Activated CD8-positive, alpha-beta memory T cell treated with anti-CD3 and anti-CD28 coated beads, Interleukin-2, amount 50 U/mL, for 48 hours (primary cell): ENCODE results near the gene CUX1.

Experiments
- DNase-seq: peaks from one replicate; pipeline ENCODE4 v3.0.0-alpha.2; 2020

CUX1 gene

DNA sequence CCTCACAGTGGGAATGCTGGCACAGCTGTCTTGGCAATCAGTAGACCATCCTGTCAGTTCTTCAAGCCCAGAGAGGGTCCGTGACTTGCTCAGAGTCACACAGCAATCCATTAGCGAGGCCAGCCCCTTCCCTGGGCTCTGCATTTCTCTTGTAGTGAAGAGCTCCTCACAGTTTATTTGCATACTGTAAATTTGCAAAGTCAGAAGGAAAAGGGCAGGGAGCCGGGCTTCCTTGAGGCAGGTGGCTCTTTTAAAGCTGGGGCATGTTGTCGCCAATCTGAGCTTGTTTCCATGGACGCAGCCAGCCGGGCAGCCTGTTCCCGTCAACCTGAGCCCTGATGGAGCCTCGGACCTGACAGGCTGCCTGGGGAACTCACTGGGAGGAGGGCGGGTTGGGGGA, 123.4 kb downstream of the CUX1 start:
- no peak for DNase-seq

DNA sequence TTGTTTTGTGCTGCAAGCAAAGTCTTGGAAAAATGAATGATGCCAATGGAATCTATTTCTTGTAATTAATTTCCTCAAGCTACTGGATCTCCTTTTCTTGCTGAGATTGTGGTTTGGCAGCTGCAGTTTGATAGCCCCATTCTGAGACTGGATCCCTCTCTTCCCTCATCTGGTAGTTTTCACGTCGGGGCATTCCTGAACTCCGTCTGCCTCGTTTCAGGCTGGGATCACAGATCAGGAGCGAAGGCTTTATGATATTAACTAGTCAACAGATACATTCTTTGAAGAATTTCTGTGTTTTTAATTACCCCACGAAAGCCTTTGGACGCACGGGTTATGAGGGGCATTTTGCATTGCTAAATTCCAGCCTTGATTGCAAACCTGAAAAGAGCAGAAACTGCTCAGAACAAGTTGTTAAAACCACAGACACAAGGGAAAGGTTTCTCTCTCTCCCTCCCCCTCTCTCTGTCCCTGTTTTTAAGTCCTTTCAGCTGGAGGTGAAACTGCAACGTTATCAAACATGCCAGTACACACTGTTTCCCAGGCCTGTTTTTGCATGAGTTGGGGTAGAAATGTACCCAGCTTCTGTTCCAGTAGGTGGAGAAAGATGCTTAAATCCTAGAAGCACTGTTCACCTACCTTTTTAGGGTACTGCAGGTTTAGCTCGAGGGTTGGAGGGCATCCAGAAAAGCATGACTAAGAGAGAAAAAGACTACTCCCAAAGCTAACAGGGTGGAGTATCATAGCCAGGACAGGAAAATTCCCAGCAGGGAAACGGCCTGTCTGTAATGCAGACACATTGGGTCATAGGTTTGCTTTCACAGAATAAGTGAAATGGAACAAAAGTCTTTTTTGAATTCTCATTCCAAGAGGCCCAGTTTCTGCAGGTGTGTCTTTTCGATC, 124.3 kb downstream of the CUX1 start:
- no peak for DNase-seq

DNA sequence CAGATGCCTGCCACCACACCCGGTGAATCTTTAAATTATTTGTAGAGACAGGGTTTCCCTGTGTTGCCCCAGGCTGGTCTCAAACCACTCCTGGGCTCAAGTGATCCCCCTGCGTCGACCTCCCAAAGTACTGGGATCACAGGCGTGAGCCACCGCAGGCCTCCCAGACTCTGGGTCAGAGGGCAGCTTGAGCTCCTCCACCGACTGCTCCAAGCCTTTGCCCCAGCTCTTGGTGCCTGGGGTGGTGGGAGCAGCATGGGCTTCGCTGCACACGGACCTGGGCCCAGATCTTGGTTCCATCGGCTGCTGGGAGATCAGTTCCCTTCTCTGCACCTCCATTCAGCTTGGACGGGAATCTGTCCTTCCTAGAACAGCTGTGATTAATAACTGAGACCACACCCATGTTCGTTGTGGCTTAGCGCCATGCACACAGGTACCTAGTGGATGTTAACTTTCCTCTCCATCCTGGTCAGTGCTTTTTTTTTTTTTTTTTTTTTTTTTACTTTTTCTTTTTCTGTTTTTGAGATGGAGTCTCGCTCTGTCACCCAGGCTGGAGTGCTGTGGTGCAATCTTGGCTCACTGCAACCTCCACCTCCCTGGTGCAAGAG, 125.3 kb downstream of the CUX1 start:
- DNase-seq, result no peak

DNA sequence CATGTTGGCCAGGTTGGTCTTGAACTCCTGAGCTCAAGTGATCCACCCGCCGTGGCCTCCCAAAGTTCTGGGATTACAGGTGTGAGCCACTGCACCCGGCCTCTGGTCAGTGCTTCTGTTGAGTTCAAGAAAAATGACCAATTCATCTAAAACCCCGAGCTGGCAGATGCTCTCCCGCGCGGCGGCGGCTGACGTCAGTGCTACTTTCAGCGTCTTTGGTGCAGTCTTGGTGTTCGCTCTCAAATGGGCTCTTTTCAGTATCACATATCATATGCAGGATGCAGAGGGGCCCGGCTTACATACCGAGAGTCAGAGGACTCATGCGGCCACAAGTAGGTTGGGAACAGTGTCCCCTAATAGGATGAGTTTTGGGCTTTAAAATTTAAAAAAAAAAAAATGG, 125.9 kb downstream of the CUX1 start:
- DNase-seq, result no peak

DNA sequence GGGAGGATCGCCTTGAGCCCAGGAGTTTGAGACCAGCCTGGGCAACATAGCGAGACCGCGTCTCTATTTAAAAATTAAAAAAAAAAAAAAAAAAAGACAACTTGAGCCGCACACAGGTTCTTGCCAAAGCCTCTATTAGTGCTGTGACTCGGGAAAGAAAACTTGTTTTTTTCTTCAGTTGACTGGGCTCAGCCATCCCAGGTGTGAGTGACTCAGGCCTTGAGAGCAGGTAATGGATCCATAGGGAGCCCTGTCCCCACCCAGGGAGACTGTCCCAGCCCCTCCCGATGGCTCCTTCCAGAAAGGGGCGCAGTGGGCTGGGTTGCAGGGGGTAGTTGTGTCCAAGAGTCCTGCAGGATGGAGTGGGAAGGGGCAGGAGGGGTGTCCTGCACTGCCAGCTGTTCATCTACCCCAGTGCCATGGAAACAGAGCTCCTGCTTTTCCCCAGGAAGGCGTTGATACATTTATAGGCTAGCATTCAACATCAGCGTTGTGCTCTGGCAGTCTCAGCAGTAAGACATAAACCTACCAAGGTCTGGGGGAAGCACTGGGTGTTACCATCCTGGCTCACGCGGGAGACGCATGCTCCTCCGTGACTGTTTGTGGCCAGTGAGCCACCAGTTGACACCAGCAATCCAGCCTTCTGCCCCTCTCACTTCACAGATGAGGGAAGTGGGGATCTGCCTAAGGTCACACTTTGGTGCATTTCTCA, 126.6 kb downstream of the CUX1 start:
- DNase-seq, result no peak

DNA sequence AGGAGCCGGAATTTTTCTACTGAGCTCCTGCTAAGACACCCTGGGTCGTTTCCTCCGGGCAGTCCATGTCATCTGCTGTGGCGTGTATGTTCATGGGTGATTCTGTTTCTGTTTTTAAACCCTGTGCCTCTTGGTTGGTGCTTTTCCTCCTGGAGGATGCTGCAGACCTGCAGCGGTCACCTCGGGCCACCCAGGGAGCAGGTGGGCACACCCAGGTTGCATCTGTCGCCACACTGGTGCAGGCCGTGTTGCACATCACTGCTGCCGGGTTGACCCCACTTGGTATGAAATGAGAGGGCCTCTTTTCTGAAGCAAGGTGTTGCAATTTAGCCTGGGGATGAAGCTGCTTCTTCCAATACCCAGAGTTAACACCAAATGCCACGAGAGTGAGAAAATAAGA, 127.2 kb downstream of the CUX1 start:
- DNase-seq, result no peak

DNA sequence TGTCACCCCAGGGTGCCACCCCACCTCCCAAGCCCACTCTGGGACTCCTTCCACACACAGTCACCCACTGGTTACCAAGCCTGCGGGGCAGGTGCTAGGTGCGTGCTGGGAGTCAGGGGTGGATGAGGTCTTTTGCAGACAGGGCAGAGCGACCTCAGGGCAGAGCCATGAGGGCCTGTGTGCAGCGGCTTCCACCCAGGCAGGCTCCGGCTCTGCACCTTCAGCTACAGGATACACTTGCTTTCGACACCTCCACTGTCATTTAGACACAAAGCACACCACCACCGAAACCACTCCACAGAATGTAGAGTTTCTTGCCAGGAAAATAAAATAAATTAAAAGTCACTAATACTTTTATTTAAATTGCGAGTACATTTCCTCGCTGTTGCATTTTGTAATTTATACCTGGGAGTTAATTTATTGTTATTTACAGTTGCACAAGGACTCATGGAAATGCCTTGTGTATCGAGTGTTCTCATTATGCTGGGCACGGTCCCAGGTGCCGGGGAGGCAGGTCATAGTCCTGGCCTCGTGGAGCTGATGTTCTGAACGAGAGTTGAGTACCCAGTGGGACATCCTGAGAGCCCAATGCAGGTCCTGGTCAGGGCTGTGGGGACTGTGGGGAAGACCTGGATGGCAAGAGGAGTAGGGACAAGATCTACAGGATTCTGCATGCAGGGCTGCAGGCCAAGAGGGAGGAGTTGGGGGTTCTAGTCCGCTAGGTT, 127.8 kb downstream of the CUX1 start:
- DNase-seq, result no peak

DNA sequence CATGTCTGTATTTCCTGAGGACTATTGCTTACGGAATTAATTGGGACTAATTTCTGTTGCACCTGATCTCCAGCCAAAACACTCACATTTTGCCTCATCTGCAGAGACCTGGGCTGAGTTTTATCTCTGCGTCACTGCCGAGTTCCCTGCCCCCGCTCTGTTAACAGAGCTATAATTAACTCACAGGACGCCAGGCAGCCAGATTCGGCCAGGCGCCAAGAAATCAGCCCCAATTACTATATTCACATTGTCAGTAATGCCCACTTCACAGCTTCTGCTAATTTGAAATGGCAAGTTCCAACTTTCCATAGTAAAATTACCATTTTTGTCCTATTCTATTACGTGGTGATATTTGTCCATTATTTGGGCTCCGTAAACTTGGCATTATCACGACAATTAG, 130.5 kb downstream of the CUX1 start:
- no peak for DNase-seq

DNA sequence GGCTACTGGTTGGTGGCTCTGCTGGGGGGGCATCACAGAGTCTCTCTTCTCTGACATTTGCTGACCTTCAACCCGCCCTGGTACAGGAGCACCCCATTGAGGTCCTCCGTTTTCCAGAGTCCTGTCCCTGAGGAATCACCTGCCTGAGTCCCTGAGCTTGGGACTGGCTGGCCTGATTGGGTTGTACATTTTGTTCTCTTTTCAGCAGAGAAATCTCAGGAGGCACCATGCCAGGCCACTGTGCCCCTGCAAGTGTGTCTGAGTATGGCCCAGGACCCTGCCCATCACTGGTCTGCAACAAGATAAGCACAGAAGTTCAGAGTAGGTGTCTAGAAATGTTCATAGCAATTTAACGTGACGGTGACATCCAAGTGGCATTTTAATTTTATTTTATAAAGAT, 131.2 kb downstream of the CUX1 start:
- DNase-seq, result no peak

DNA sequence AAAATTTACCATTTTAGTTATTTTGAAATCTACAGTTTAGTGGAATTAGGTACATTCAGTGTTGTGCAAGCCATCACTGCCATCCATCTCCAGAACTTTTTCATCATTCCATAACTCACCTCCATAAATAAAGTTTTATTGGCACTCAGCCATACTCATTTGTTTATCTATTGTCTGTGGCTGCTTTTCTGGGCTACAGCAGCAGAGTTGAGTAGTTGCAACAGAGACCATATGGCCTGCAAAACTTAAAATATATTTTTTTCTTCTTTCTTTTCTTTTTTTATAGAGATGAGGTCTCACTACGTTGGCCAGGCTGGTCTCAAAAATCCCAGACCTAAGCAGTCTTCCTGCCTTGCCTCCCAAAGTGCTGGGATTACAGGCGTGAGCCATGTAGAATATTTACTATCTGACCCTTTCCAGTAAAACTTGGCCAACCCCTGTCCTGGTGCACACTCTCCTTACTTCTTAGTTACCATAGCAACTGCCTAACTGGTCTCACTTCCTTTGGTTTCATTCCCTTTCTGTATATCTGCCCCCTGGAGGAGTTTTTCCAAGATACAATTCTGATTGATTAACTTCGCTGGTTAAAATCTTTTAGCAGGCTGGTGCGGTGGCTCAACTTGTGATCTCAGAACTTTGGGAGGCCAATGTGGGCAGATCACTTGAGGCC, 133.2 kb downstream of the CUX1 start:
- DNase-seq, result no peak

DNA sequence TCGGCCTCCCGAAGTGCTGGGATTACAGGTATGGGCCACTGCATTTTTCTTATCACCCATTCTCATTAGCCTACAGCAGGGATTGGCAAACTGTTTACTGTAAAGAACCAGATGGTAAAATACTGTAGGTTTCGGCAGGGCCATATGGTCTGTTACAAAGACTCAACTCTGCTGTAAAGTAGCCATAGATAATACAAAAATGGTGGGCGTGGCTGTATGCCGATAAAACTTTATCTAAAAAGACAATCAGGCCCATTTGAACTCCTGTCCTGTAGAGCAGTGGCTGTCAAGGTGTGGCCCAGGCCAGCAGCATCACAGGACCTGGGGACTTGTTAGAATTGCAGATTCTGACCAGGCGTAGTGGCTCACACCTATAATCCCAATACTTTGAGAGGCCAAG, 134.3 kb downstream of the CUX1 start:
- no peak for DNase-seq

DNA sequence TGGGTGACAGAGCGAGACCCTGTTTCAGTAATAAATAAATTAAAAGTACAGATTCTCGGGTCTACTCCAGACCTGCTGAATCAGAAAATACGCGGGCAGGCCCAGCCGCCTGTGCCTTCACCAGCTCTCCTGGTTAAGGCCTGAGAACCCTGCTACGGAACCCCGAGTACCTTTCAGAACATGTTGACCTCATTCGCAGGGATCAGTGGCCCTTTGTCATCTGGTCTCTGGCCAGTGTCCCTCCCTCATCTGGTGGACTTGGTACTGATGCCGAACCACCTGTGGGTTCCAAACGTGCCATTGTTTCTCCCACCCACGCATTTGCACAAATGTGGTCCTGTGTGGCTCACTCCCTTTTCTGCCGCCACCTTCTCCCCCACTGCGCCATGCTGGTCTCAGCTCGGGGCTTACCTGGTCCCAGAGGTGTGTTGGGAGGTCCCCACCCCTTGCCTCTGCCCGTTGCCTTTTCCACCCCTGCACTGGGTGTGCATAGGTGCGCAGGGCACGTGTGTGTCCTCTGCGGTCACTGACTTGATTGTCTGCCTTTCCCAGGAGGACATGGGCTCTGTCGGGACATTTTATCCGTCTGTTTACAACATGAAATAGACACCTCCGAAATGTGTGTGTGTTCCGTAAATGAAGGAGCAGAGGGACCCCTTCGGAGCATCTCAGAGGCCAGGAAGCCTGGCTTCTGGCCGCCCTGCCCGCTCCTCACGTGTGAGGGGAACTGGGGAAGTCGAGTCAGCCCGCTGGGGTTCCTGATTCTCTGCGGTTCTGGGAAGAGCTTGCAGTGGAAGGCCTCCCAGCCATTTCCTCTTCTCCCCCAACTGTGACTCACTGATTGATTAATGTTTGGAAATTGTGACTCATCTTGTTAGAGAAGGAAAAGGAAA, 135.2 kb downstream of the CUX1 start:
- no peak for DNase-seq

DNA sequence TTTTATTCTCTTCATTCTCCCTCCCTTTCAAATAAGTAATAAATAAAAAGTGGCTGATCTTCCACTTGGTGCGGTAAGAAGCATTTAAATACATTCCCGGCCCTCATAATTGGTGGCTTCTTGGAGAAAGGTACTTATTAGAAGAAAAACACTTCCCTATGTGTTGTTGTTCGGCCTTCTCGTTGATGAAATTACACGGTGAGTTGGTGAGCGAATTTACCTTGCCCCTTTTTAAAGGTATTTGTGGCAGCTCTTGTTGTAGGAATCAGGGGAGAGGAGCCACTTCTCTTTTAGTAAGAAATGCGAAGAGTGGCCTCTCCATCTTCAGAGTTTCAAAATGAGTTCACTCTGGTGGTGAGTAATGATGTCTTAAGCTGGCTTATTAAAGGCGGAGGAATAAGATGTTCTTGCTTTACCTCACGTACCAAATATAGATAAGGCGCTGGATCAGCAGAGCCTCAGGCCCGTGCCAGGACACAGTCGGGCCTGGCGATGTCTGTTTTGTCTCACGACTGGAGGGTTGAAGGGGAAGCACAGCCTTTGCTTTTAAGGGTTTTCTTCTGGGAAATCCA, 135.9 kb downstream of the CUX1 start:
- no peak for DNase-seq

DNA sequence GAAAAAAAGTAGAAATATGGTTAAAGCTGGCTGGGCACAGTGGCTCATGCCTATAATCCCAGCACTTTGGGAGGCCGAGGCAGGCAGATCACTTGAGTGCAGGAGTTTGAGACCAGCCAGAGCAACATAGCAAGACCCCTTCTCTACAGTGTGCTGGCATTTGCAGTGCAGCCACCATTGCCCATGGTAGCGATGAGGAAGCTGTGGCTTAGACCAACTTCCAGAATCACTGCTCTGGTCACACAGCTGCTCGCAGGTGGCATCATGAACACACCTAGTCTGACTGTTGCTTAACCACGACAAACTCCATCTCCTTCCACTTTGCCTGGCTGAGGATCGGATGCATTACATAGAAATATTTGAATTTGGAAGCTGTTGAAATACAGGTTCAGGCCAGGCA, 137.1 kb downstream of the CUX1 start:
- no peak for DNase-seq

DNA sequence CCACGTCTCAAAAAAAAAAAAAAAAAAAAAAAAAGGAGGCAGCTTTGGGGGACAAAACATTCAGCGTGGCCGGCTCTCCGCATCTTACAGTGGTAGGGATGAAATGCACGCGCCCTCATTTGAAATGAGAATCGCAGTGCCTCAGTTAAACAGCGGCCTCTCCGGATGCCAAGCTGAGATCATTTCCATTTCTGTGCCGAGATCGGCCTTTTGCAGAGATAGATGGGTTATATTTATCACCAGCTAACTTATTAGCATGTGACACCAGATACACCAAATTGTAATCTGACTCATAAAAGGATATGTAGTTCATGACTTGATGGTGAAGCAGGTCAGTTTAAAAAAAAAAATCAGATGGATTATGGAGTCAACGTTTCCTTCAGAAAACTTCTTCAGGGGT, 138.7 kb downstream of the CUX1 start:
- no peak for DNase-seq

DNA sequence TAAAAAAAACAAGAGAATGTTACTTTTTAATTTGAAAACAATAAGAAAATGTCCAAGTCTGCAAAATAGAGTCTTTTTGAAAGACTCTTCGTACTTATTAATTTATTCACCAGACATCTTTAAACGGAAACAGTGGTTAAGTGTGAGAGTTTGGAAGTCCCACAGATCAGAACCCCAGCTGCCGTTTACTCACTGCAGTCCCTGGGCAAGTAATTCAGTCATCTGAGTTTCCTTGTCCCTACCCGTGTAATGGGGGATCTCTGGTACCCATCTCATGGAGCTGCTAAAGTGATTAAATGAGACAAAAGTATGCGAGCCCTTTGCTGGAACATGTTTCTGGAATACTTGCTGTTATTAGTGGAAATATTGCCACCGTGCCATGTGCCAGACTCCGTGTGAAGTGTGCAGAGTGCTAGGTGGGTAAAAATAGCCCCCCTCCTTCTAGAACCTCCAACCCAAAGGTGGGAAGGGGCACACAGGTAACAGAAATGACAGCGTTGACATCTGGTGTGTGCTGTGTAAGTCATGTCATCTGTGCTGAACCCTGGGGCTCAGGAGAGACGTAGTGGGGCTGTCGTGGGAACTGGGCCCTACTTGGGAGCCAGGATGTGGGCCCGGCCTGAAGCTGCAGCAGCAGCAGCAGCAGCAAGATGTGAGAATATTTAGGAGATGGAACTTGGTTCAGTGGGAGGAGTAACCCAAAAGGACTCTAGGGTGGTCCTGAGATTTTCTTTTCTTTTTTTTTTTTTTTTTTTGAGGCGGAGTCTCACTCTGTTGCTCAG, 140.5 kb downstream of the CUX1 start:
- no peak for DNase-seq

DNA sequence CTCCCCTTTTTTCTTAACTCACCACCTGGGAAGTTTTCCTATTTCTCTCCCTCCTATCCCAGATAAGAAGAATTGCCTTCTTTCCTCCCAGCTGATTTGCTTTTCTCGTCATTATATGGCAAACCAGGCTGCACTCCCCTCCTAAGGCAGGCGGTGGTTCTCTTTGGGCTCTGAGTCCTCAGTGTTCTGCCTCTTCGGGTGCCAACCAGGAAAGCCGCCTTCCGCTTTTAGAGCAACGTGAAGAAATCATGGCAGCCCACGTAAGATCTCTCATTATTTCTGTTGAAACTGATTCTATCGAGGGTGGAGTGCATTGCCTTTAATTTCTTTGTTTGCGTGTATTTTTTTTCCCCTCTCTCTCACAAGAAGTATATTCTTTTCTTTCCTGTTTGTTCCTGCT, 141.9 kb downstream of the CUX1 start:
- DNase-seq, result no peak

DNA sequence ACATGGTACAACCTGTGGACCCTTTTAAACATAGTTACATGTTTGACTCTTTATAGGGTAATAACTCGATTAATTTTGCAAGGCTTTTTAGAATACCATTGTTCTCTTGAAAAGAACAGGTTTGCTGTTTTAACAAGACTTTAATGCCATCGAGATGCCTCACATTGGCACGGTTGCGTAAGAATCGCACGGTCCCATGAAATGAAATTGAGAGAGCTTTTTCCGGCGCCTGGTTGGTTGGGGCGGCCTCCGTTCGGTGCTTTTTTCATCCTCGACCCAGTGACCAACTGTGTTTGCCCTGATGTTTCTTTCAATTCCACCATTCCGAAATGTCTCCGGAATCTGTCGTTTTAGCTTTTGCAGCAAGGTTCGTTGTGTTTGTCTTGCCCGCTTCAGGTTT, 142.4 kb downstream of the CUX1 start:
- no peak for DNase-seq

DNA sequence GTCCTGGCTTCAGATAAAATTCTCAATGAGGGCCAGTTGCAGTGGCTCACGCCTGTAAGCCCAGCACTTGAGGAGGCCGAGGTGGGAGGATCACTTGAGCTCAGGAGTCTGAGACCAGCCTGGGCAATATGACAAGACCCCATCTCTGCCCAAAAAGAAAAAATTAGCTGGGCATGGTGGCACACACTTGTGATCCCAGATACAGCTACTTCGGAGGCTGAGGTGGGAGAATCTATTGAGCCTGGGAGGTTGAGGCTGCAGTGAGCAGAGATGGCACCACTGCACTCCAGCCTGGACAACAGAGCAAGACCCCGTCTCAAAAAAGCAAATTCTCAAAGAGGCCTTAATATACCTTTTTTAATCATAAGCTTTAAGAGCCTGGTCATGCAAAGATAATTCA, 142.9 kb downstream of the CUX1 start:
- no peak for DNase-seq

DNA sequence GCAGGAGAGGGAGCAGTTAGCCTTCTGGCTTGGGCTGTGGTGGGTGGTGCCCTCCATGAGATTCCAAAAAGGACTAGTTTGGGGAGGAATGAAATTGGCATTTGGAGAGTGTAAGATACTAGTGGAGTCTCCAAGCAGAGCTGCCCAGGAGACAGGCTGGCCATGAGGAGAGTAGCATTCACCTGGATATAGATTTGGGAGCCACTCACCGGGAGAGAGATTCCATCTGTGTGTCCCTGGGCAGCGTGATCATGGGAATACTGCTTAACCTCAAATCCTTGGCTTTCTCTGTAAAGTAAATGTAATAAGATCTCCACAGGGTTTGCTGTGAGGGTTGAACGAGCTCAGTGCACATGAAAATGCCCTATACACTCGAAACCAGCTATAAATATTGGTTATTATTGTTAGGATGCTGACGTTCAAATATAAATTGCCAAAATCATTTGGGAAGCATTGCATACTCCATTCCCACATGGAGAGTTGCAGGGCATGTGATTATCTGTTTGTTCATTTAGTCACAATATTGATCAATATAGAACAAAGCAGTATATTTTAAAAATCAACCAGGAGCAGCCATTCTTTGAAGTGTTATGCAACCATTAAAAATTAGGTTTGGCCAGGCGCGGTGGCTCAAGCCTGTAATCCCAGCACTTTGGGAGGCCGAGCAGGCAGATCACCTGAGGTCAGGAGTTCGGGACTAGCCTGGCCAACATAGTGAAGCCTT, 143.7 kb downstream of the CUX1 start:
- DNase-seq, result no peak
